HFF-Myc (cell line): ENCODE measurements around the gene FBXL5.

Source experiments
- DNase-seq: peaks from one replicate; pipeline ENCODE4 v3.0.0-alpha.2; 2011; ENCODE audit warnings: low read depth; ENCODE audit errors: extremely low read depth
- H3K4me3 ChIP-seq: replicated peaks from 2 replicates; pipeline ENCODE4 v1.5.1; 2011; ENCODE audit warnings: low read depth, mild to moderate bottlenecking, control low read depth, low read length
- CTCF ChIP-seq: IDR thresholded peaks from 2 replicates; pipeline ENCODE4 v1.5.1; 2012; ENCODE audit warnings: mild to moderate bottlenecking, low read depth, low read length, control low read depth; ENCODE audit errors: missing control alignments

The FBXL5 gene

GRCh38 chr4:15575966-15576365 lies 79.2 kb downstream of the FBXL5 start:
- DNase-seq = no peak
- TF ChIP-seq CTCF = no peak
- H3K4me3 ChIP-seq = no peak overlapping the region

- no peak overlapping the region for H3K4me3 ChIP-seq
- TF ChIP-seq CTCF = no peak
- no peak for DNase-seq
Observed at GRCh38 chr4:15569746-15570145, 85.4 kb downstream of the FBXL5 start.

GRCh38 chr4:15568821-15569220 lies 86.3 kb downstream of the FBXL5 start:
- TF ChIP-seq CTCF = no peak

GRCh38 chr4:15563871-15564270 lies 91.3 kb downstream of the FBXL5 start:
- DNase-seq = no peak
- no peak overlapping the region for H3K4me3 ChIP-seq
- TF ChIP-seq CTCF = no peak

More at GRCh38 chr4:15568821-15569220, 86.3 kb downstream of the FBXL5 start:
- no peak for DNase-seq
- H3K4me3 ChIP-seq = no peak overlapping the region

GRCh38 chr4:15562623-15563022 lies 92.5 kb downstream of the FBXL5 start:
- no peak overlapping the region for H3K4me3 ChIP-seq
- no peak for TF ChIP-seq CTCF
- DNase-seq = no peak

- TF ChIP-seq CTCF = no peak
- no peak overlapping the region for H3K4me3 ChIP-seq
- DNase-seq = no peak
Observed at GRCh38 chr4:15562114-15562513, 93.0 kb downstream of the FBXL5 start.

- TF ChIP-seq CTCF = no peak
- H3K4me3 ChIP-seq = no peak overlapping the region
- peak; percentile 4 for DNase-seq
Observed at GRCh38 chr4:15558561-15558960, 96.6 kb downstream of the FBXL5 start.
